Activated CD8-positive, alpha-beta T cell treated with anti-CD3 and anti-CD28 coated beads for 36 hours (primary cell): ENCODE results near the gene RSF1. TPM values are rescaled to one million over a fixed set of nuclear protein-coding genes. Genes with fewer than 3 reads are reported as not detected.

Source experiments
- ATAC-seq: fragments of 200-7000 bp; cut with Tn5 transposase; one replicate; pipeline ENCODE4 v1.10.0; 2021; ENCODE audit warnings: mild to moderate bottlenecking, moderate library complexity
- CTCF ChIA-PET: fragments of 350-600 bp; sonication (Branson Sonifier 250); formaldehyde crosslinking; loops from one replicate; lab custom pipeline; 2021; ENCODE audit warnings: antibody characterized with exemption; lab: Charles Lee
- POLR2A ChIA-PET: fragments of 350-600 bp; sonication (Branson Sonifier 250); formaldehyde crosslinking; loops from one replicate; lab custom pipeline; 2021; ENCODE audit warnings: antibody characterized with exemption; lab: Charles Lee
- DNase-seq: peaks from one replicate; pipeline ENCODE4 v3.0.0-alpha.2; 2020
- H3K27ac Mint-ChIP-seq: one replicate; pipeline ENCODE4 v1.8.0; 2021; ENCODE audit warnings: mild to moderate bottlenecking, mixed read lengths
- H3K27me3 Mint-ChIP-seq: one replicate; pipeline ENCODE4 v1.8.0; 2021; ENCODE audit warnings: mixed read lengths
- H3K36me3 Mint-ChIP-seq: one replicate; pipeline ENCODE4 v1.8.0; 2021; ENCODE audit warnings: low read depth, mixed read lengths
- H3K4me1 Mint-ChIP-seq: one replicate; pipeline ENCODE4 v1.8.0; 2021; ENCODE audit warnings: low read depth, mixed read lengths
- H3K4me3 Mint-ChIP-seq: one replicate; pipeline ENCODE4 v1.8.0; 2021; ENCODE audit warnings: mild to moderate bottlenecking, moderate library complexity, mixed read lengths
- H3K9me3 Mint-ChIP-seq: one replicate; pipeline ENCODE4 v1.8.0; 2021; ENCODE audit warnings: mixed read lengths
- CTCF ChIP-seq: fragments of 200-600 bp; IDR thresholded peaks from one replicate; pipeline ENCODE4 v1.8.0; 2022; ENCODE audit warnings: antibody characterized with exemption, mild to moderate bottlenecking
- intact Hi-C: fragments of 100-400 bp; cut with micrococcal nuclease; formaldehyde crosslinking; loops from one replicate; pipeline ENCODE4 v1.10.0; 2022
- total RNA-seq, 2 experiments: library from RNA; stranded (reverse); gene quantifications; one replicate each; pipeline ENCODE4 v1.2.3, GENCODE V29; 2021

The RSF1 gene
- total RNA-seq, 2 experiments from 2014 or later = 45.4 to 47.7 TPM

- intact Hi-C loops = no loop called here
- no peak for ATAC-seq
- no peak for TF ChIP-seq CTCF
- Mint-ChIP-seq H3K9me3 (no peaks in the 10 kb centered on the region), H3K36me3 (peaks cover 14% of the 10 kb centered on the region), H3K4me3 (no peak overlapping the region), H3K27me3 (no peaks in the 10 kb centered on the region), H3K4me1 (no peaks in the 10 kb centered on the region), H3K27ac (no peak overlapping the region)
- ChIA-PET POLR2A (interaction anchor here (0.7 kb wide), 1 partner anchor 1768 kb away, joined by 3 read pairs; no protein-coding TSS in a partner anchor), CTCF (no interaction called here)
- DNase-seq = no peak
These were observed 155.1 kb downstream of the RSF1 start for GRCh38 chr11:77665240-77665965.

- POLR2A ChIA-PET = no interaction called here
- Mint-ChIP-seq H3K27ac (no peak overlapping the region), H3K4me1 (no peaks in the 10 kb centered on the region), H3K4me3 (no peak overlapping the region), H3K27me3 (no peaks in the 10 kb centered on the region), H3K36me3 (no peaks in the 10 kb centered on the region), H3K9me3 (no peaks in the 10 kb centered on the region)
- intact Hi-C loops = no loop called here
- TF ChIP-seq CTCF = no peak
- DNase-seq = no peak
- CTCF ChIA-PET = no interaction called here
- ATAC-seq = no peak
These were observed 158.9 kb downstream of the RSF1 start for GRCh38 chr11:77661670-77662069.

- Mint-ChIP-seq H3K4me3 (no peak overlapping the region), H3K36me3 (no peaks in the 10 kb centered on the region), H3K9me3 (no peaks in the 10 kb centered on the region), H3K27me3 (no peaks in the 10 kb centered on the region), H3K27ac (no peak overlapping the region), H3K4me1 (no peaks in the 10 kb centered on the region)
- no peak for TF ChIP-seq CTCF
- ChIA-PET POLR2A (no interaction called here), CTCF (no interaction called here)
- DNase-seq = no peak
- intact Hi-C loops = no loop called here
- ATAC-seq = no peak
These were observed 159.6 kb downstream of the RSF1 start for GRCh38 chr11:77660947-77661346.

GRCh38 chr11:77658213-77659013 lies 162.1 kb downstream of the RSF1 start:
- Mint-ChIP-seq H3K4me1 (no peaks in the 10 kb centered on the region), H3K9me3 (no peaks in the 10 kb centered on the region), H3K36me3 (no peaks in the 10 kb centered on the region), H3K27ac (no peak overlapping the region), H3K4me3 (no peak overlapping the region), H3K27me3 (no peaks in the 10 kb centered on the region)
- DNase-seq (no peak), ATAC-seq (no peak)
- CTCF ChIA-PET = no interaction called here
- intact Hi-C loops = no loop called here
- POLR2A ChIA-PET = no interaction called here
- no peak for TF ChIP-seq CTCF

- Mint-ChIP-seq H3K27me3 (no peaks in the 10 kb centered on the region), H3K4me1 (no peaks in the 10 kb centered on the region), H3K9me3 (no peaks in the 10 kb centered on the region), H3K27ac (no peak overlapping the region), H3K36me3 (no peaks in the 10 kb centered on the region), H3K4me3 (no peak overlapping the region)
- DNase-seq = no peak
- ChIA-PET POLR2A (no interaction called here), CTCF (no interaction called here)
- TF ChIP-seq CTCF = no peak
- intact Hi-C loops = no loop called here
- ATAC-seq = no peak
These were observed 164.2 kb downstream of the RSF1 start for GRCh38 chr11:77656362-77656761.
